Lung (tissue), 12 donors: ENCODE measurements around the gene DYNC1H1. TPM values are rescaled to one million over a fixed set of nuclear protein-coding genes. Genes with fewer than 3 reads are reported as not detected.

Experiments
- ATAC-seq: fragments of 200-7000 bp; cut with Tn5 transposase; one replicate; pipeline ENCODE4 v1.9.1; 2020; ENCODE audit warnings: moderate number of reproducible peaks; ENCODE audit not compliant: insufficient read depth, low FRiP score
- DNase-seq, 3 donors: peaks; one replicate each; pipeline ENCODE4 v3.0.0-alpha.2; 2013 to 2017
- H3K27ac ChIP-seq, 2 donors: one replicate each; pipeline ENCODE4 v1.5.1; 2013; ENCODE audit warnings: mild to moderate bottlenecking in 2 of 2, moderate library complexity in 2 of 2, control low read depth in 1 of 2, inconsistent platforms in 1 of 2, low read depth in 1 of 2, low read length in 1 of 2
- H3K27me3 ChIP-seq, 3 donors: one replicate each; pipeline ENCODE4 v1.5.1; 2013; ENCODE audit warnings: low read length in 2 of 3; ENCODE audit not compliant: control insufficient read depth in 3 of 3, insufficient read depth in 3 of 3
- H3K36me3 ChIP-seq, 4 donors: one replicate each; pipeline ENCODE4 v1.5.1; 2013; ENCODE audit warnings: low read length in 4 of 4, mild to moderate bottlenecking in 1 of 4, moderate library complexity in 1 of 4; ENCODE audit not compliant: control insufficient read depth in 4 of 4, insufficient read depth in 4 of 4
- H3K4me1 ChIP-seq, 5 donors: one replicate each; pipeline ENCODE4 v1.5.1; 2013; ENCODE audit warnings: low read length in 5 of 5, mild to moderate bottlenecking in 2 of 5, moderate library complexity in 1 of 5; ENCODE audit not compliant: control insufficient read depth in 5 of 5, insufficient read depth in 5 of 5
- H3K4me3 ChIP-seq: one replicate; pipeline ENCODE4 v1.5.1; 2013; ENCODE audit warnings: mild to moderate bottlenecking, control low read depth, moderate library complexity
- H3K9ac ChIP-seq, 2 donors: one replicate each; pipeline ENCODE4 v1.5.1; 2013; ENCODE audit warnings: low read length in 2 of 2, control low read depth in 1 of 2; ENCODE audit not compliant: insufficient read depth in 1 of 2
- H3K9me3 ChIP-seq, 4 donors: one replicate each; pipeline ENCODE4 v1.5.1; 2013; ENCODE audit warnings: low read length in 3 of 4, mild to moderate bottlenecking in 1 of 4, moderate library complexity in 1 of 4; ENCODE audit not compliant: control insufficient read depth in 4 of 4, insufficient read depth in 3 of 4
- CTCF ChIP-seq: IDR thresholded peaks from 2 replicates; pipeline ENCODE4 v1.5.1; 2012; ENCODE audit warnings: mild to moderate bottlenecking; ENCODE audit errors: control extremely low read depth, extremely low read depth
- WGBS, 2 donors: extraction: QIAGEN DNeasy Blood & Tissue Kit; methylation state at CpG; one replicate each; pipeline ENCODE4 v1.1.7; 2013; 5-methylcytosine and 5-hydroxymethylcytosine counted together
- polyA plus RNA-seq, 2 donors: library from polyadenylated mRNA; stranded (reverse); fragments of 200-250 nt; gene quantifications; one replicate each; pipeline ENCODE4 v1.2.1, GENCODE V29; 2013
- total RNA-seq, 2 donors: library from RNA; depleted of rRNA in 1 of 2; stranded (reverse); fragments of >200 nt in 1 of 2; gene quantifications; one replicate each; pipeline ENCODE4 v1.2.1, GENCODE V29; 2014 to 2021
- donor health status: control.
- donor health status: control.
- donor health status: Bipolar disorder and iron deficiency.
- donor health status: healthy.
- donor health status: DM: yes; HTN: yes; CAD: no.

Gene DYNC1H1
- total and polyA plus RNA-seq, 4 donors = 111 to 485 (median 328) TPM

DNA sequence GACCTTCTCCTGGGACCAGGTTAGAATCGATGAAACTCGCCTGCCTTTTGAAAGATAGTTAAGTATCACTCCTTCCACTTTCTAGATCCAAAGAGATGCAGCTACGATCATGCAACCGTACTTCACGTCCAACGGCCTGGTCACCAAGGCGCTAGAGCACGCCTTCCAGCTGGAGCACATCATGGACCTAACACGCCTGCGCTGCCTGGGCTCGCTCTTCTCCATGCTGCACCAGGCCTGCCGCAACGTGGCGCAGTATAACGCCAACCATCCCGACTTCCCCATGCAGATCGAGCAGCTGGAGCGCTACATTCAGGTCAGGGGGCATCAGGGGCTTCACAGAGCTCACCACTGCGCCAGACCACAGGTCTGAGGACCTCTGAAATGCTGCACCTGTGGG is 51.4 kb downstream of the DYNC1H1 start:
- no peak for DNase-seq
- Histone ChIP-seq H3K27ac (no peak overlapping the region), H3K9ac (no peak overlapping the region), H3K9me3 (no peaks in the 10 kb centered on the region), H3K4me1 (no peaks in the 10 kb centered on the region), H3K27me3 (no peaks in the 10 kb centered on the region), H3K4me3 (no peak overlapping the region), H3K36me3 (peaks cover 65 to 80% (median 76%) of the 10 kb centered on the region in 4 donors)
- no peak for TF ChIP-seq CTCF
- WGBS, 2 donors = 95 to 96% methylated on average over 19 of the region's 19 CpGs
- no peak for ATAC-seq

DNA sequence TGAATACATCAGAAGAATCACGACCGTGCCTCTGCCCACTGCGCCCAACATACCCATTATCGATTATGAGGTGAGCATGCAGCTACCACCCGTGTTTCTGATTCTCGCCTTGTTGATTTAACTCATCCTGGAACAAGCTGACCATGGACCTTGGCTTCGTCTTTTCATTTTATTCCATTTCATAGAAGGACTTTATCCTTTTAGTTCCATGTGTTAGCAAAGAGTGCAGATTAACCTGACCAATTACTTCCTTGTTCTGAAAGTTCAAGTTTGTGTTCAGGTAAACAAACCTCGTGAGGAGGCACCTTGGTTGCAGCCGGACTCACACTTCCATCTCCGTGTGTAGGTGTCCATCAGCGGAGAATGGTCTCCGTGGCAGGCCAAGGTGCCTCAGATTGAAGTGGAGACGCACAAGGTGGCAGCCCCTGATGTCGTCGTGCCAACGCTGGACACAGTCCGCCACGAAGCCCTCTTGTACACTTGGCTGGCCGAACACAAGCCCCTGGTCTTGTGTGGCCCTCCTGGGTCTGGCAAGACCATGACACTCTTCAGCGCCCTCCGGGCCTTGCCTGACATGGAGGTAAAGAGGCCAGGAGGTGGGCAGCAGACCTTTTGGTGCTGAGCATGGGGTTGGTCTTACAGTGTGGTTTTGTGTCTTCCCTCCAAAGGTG is 52.2 kb downstream of the DYNC1H1 start:
- H3K4me3 ChIP-seq = no peak overlapping the region
- H3K9me3 ChIP-seq = no peaks in the 10 kb centered on the region
- TF ChIP-seq CTCF = no peak
- DNase-seq = no peak
- H3K27ac ChIP-seq = no peak overlapping the region
- 96 to 97% methylated on average over 21 of the region's 21 CpGs for WGBS, 2 donors
- H3K36me3 ChIP-seq = peaks cover 64 to 80% (median 77%) of the 10 kb centered on the region in 4 donors
- no peak overlapping the region for H3K9ac ChIP-seq
- ATAC-seq = no peak
- no peaks in the 10 kb centered on the region for H3K4me1 ChIP-seq
- H3K27me3 ChIP-seq = no peaks in the 10 kb centered on the region

DNA sequence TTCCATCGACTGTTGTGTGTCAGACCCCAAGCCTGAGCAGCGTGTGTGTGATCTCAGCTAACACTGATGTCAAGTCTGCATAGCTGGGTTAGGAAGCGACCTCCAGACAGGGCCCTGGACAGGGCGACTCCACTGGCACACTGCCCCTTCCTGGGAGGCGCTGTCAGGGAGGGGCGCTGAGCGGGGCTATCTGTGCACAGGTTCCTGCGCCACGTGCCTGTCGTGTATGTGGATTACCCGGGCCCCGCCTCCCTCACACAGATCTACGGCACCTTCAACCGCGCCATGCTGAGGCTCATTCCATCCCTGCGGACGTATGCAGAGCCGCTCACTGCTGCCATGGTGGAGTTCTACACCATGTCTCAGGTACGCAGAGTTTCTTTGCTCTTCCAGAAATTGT is 53.9 kb downstream of the DYNC1H1 start:
- TF ChIP-seq CTCF = no peak
- no peak for DNase-seq
- no peaks in the 10 kb centered on the region for H3K9me3 ChIP-seq
- no peaks in the 10 kb centered on the region for H3K4me1 ChIP-seq
- no peak overlapping the region for H3K9ac ChIP-seq
- no peak for ATAC-seq
- no peaks in the 10 kb centered on the region for H3K27me3 ChIP-seq
- H3K27ac ChIP-seq = no peak overlapping the region
- WGBS, 2 donors = 97% methylated on average over 19 of the region's 19 CpGs
- no peak overlapping the region for H3K4me3 ChIP-seq
- H3K36me3 ChIP-seq = peaks cover 56 to 79% (median 76%) of the 10 kb centered on the region in 4 donors

- no peak for DNase-seq
- ATAC-seq = no peak
These were observed 54.7 kb downstream of the DYNC1H1 start for GRCh38 chr14:102019006-102019540.

More at GRCh38 chr14:102019006-102019540, 54.7 kb downstream of the DYNC1H1 start:
- no peaks in the 10 kb centered on the region for H3K4me1 ChIP-seq
- H3K4me3 ChIP-seq = no peak overlapping the region
- H3K36me3 ChIP-seq = peaks cover 53 to 78% (median 73%) of the 10 kb centered on the region in 4 donors
- 93 to 94% methylated on average over 9 of the region's 9 CpGs for WGBS, 2 donors
- no peaks in the 10 kb centered on the region for H3K9me3 ChIP-seq
- no peaks in the 10 kb centered on the region for H3K27me3 ChIP-seq
- no peak for TF ChIP-seq CTCF
- no peak overlapping the region for H3K27ac ChIP-seq
- no peak overlapping the region for H3K9ac ChIP-seq
